HG03442 (cell line): Measurements from ENCODE around the gene ZNF678.
"Not testable (repeated sequence)": the region's sequence is repeated elsewhere in the genome, so short reads cannot be mapped to it uniquely, and the experiment has no call there.

ENCODE experiments used
- ATAC-seq: cut with Tn5 transposase; IDR thresholded peaks from one replicate; pipeline ENCODE4 v1.9.1; 2021; ENCODE audit warnings: mild to moderate bottlenecking, moderate library complexity; ENCODE audit not compliant: unreplicated experiment

Gene ZNF678

GRCh38 chr1:227549892-227550291 is 13.5 kb upstream of the ZNF678 start:
- ATAC-seq, result no peak

GRCh38 chr1:227551881-227552280 is 11.5 kb upstream of the ZNF678 start:
- ATAC-seq, result not testable (repeated sequence)

GRCh38 chr1:227556288-227556687 is 7.1 kb upstream of the ZNF678 start:
- no peak for ATAC-seq

GRCh38 chr1:227557962-227558725 is 5.2 kb upstream of the ZNF678 start:
- ATAC-seq, result no peak

- ATAC-seq, result no peak
These were observed 4.6 kb upstream of the ZNF678 start for GRCh38 chr1:227558732-227559262.

- ATAC-seq, result no peak
These were observed 3.9 kb upstream of the ZNF678 start for GRCh38 chr1:227559499-227559898.

GRCh38 chr1:227559926-227560325 is 3.4 kb upstream of the ZNF678 start:
- no peak for ATAC-seq

- ATAC-seq, result no peak
These were observed 2.8 kb upstream of the ZNF678 start for GRCh38 chr1:227560393-227561173.

GRCh38 chr1:227561241-227561907 is 2.0 kb upstream of the ZNF678 start:
- no peak for ATAC-seq

- ATAC-seq, result no peak
These were observed 1.3 kb upstream of the ZNF678 start for GRCh38 chr1:227562037-227562436.

GRCh38 chr1:227562933-227563323 is 428 bp upstream of the ZNF678 start:
- ATAC-seq, result no peak

GRCh38 chr1:227567256-227567655 is 3.9 kb downstream of the ZNF678 start:
- no peak for ATAC-seq

GRCh38 chr1:227568593-227568992 is 5.2 kb downstream of the ZNF678 start:
- ATAC-seq, result no peak

GRCh38 chr1:227572752-227573151 is 9.4 kb downstream of the ZNF678 start:
- no peak for ATAC-seq

- no peak for ATAC-seq
These were observed 11.6 kb downstream of the ZNF678 start for GRCh38 chr1:227574926-227575325.

- ATAC-seq, result no peak
These were observed 12.8 kb downstream of the ZNF678 start for GRCh38 chr1:227576189-227576588.

- no peak for ATAC-seq
These were observed 14.1 kb downstream of the ZNF678 start for GRCh38 chr1:227577500-227577899.

GRCh38 chr1:227583354-227583753 is 20.0 kb downstream of the ZNF678 start:
- ATAC-seq, result no peak

- no peak for ATAC-seq
These were observed 23.4 kb downstream of the ZNF678 start for GRCh38 chr1:227586733-227587132.

GRCh38 chr1:227587968-227588367 is 24.6 kb downstream of the ZNF678 start:
- ATAC-seq, result no peak

GRCh38 chr1:227588769-227589168 is 25.4 kb downstream of the ZNF678 start:
- not testable (repeated sequence) for ATAC-seq
